Breast epithelium (tissue), 3 donors: ENCODE measurements around the gene NME3.

Experiments
- POLR2A ChIP-seq: fragments of 450-650 bp; IDR thresholded peaks from one replicate; pipeline ENCODE4 v1.6.1; 2016; ENCODE audit warnings: antibody characterized with exemption, mild to moderate bottlenecking, moderate library complexity
- POLR2AphosphoS5 ChIP-seq, 3 donors: sonication (generic); formaldehyde crosslinking; IDR thresholded peaks; one replicate each; pipeline ENCODE4 v1.6.1; 2017; ENCODE audit warnings: antibody characterized with exemption in 3 of 3
- TF ChIP-seq, protein P1 (sequence below), 3 donors: fragments of 450-650 bp; IDR thresholded peaks; one replicate each; pipeline ENCODE4 v1.5.1; 2016 to 2017; ENCODE audit warnings: antibody characterized with exemption in 3 of 3, mild to moderate bottlenecking in 3 of 3, moderate library complexity in 3 of 3

GRCh38 chr16:1773703-1774447, 2.5 kb upstream of the NME3 start:
- TF ChIP-seq, protein P1, sequence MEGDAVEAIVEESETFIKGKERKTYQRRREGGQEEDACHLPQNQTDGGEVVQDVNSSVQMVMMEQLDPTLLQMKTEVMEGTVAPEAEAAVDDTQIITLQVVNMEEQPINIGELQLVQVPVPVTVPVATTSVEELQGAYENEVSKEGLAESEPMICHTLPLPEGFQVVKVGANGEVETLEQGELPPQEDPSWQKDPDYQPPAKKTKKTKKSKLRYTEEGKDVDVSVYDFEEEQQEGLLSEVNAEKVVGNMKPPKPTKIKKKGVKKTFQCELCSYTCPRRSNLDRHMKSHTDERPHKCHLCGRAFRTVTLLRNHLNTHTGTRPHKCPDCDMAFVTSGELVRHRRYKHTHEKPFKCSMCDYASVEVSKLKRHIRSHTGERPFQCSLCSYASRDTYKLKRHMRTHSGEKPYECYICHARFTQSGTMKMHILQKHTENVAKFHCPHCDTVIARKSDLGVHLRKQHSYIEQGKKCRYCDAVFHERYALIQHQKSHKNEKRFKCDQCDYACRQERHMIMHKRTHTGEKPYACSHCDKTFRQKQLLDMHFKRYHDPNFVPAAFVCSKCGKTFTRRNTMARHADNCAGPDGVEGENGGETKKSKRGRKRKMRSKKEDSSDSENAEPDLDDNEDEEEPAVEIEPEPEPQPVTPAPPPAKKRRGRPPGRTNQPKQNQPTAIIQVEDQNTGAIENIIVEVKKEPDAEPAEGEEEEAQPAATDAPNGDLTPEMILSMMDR (IDR thresholded peaks at IDR 0.05): no peak
- TF ChIP-seq POLR2AphosphoS5 (IDR thresholded peaks at IDR 0.05) (no peak), POLR2A (no peak)
